LoVo (cell line): Measurements from ENCODE around the gene NEK7.

ENCODE experiments used
- DNase-seq: peaks from one replicate; pipeline ENCODE4 v3.0.0-alpha.2; 2016; ENCODE audit warnings: low spot score

NEK7 gene

GRCh38 chr1:198352975-198353695 is 196.3 kb downstream of the NEK7 start:
- DNase-seq = no peak

GRCh38 chr1:198357937-198358336 is 201.1 kb downstream of the NEK7 start:
- DNase-seq = no peak

- DNase-seq = peak; percentile 2
Observed at GRCh38 chr1:198359024-198359653, 202.3 kb downstream of the NEK7 start.

GRCh38 chr1:198360208-198360729 is 203.5 kb downstream of the NEK7 start:
- no peak for DNase-seq

DNA sequence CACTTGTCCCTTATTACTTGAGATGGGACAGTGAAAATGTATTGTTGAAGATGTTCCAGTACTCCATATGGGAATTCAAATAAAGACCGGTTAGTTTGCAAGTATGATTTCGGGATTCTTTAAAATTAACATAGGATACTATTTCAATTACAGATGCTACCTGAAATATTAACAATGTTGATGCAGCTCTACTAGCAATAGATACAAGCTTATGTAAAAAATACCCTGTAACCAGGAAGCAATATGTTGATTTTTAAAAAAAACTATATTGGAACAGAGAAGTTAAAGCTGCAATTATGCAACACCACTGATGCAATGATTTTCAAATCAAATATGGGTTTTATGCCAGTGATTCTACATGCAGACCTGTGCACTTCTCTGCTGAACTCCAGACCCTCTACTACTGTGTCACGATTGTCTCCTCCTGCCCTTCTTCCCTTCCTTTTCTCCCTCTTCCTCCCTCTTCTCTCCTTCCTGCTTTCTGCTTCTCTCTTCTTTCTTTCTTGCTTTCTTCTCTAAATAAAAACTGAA is 204.5 kb downstream of the NEK7 start:
- no peak for DNase-seq

DNA sequence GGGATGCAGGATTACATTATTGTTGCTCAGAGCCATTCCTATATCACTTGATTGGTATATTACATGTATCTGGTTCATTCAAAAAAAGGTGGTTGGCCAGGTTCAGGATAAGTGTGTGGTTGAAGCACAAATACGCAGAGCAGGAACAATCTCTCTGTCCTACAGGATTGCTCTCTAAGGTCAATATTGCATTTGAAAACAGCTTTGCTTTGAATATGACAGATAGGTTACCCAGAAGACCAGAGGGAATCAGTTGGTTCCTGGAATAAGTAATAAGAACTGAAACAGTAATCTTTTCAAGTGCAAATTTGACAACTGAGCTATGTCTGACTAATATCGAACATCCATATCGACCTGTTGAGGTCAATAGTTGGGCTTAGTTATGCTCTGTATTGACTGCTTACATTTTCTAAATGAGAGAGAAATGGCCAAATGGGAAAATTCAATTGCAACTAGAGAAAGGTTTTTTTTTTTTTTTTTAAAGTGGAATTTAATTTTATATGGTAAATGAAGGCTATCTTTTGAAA is 206.9 kb downstream of the NEK7 start:
- no peak for DNase-seq

DNA sequence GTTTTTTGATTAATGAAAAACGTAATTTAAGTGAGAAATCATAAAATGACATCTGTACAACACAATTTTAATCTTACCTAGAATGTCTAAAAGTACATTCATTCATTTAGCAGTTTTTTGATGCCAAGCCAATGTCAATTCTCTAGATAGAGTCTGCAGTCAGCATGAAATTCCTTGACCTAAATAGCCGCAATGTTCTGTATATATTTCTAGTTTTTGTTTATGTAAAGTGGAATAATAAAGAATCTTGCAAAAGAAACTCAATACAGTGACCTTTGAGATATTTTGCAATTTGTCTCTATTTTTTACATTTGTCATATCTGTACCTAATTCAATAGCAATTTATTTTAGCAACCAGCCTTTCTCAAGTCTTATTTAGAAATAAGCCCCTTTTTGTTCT is 207.7 kb downstream of the NEK7 start:
- no peak for DNase-seq

GRCh38 chr1:198367296-198367695 is 210.5 kb downstream of the NEK7 start:
- DNase-seq = no peak

- no peak for DNase-seq
Observed at GRCh38 chr1:198370996-198371395, 214.2 kb downstream of the NEK7 start.
